Body of pancreas (tissue), 4 donors: ENCODE data around the gene SMPD3.

Experiments used
- POLR2A ChIP-seq, 3 donors: fragments of 450-650 bp; IDR thresholded peaks; one replicate each; pipeline ENCODE4 v1.6.1; 2016; ENCODE audit warnings: antibody characterized with exemption in 3 of 3, mild to moderate bottlenecking in 2 of 3
- TF ChIP-seq, protein P1 (sequence below), 7 experiments: fragments of 450-650 bp in 4 of 7; fragments of 200-600 bp in 3 of 7; sonication (generic) in 3 of 7; IDR thresholded peaks; one replicate each; pipeline ENCODE4 v1.5.1; 2016 to 2019; ENCODE audit warnings: antibody characterized with exemption in 7 of 7

DNA sequence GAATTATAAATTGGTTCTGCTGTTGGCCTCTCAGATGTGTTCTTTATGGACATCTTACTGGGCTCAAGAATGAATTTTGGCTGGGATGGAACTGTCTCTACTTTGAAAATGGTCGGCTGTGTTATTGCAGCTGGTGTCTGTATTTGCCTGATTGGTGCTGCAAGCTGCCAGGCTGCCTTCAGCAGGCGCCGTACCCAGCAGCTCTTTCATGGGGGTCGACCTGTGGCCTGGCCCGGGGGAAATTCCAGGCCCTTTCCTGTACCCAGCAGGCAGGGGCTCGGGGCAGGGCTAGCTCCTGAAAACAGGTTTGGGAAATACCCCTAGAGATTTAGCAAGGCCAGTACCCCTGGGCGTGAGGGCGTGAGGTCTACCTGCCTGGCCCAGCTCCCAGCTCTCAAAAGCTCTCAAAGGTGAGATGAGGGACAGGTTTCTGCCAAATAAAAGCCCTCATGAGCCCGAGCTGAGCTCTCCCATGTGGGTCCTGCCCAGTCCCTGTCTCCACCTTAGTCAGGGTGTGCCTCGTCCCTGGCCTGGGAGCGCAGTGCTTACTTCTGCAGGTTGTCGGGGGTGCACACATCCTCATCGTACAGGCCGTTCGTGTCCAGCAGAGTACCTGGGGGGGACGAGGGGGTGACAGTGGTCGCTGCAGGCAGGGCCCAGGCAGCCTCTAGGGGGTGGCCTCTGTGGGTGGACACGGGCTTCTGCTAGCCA, 85.2 kb downstream of the SMPD3 start:
- TF ChIP-seq, protein P1, sequence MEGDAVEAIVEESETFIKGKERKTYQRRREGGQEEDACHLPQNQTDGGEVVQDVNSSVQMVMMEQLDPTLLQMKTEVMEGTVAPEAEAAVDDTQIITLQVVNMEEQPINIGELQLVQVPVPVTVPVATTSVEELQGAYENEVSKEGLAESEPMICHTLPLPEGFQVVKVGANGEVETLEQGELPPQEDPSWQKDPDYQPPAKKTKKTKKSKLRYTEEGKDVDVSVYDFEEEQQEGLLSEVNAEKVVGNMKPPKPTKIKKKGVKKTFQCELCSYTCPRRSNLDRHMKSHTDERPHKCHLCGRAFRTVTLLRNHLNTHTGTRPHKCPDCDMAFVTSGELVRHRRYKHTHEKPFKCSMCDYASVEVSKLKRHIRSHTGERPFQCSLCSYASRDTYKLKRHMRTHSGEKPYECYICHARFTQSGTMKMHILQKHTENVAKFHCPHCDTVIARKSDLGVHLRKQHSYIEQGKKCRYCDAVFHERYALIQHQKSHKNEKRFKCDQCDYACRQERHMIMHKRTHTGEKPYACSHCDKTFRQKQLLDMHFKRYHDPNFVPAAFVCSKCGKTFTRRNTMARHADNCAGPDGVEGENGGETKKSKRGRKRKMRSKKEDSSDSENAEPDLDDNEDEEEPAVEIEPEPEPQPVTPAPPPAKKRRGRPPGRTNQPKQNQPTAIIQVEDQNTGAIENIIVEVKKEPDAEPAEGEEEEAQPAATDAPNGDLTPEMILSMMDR (IDR thresholded peaks at IDR 0.05) = no peak
- no peak for TF ChIP-seq POLR2A (IDR thresholded peaks at IDR 0.05)
